ENCODE measurements around the gene PIEZO2. TPM values are rescaled to one million over a fixed set of nuclear protein-coding genes. Genes with fewer than 3 reads are reported as not detected.

Gene PIEZO2
- total RNA-seq, 2 experiments from 2014 or later = not detected

GRCh38 chr18:11043694-11044093 lies 105.7 kb downstream of the PIEZO2 start:
- H3K4me3 Mint-ChIP-seq = no peak overlapping the region
- H3K27me3 Mint-ChIP-seq = peaks cover 17% of the 10 kb centered on the region
- no peaks in the 10 kb centered on the region for H3K4me1 Mint-ChIP-seq
- no peak overlapping the region for H3K27ac Mint-ChIP-seq
- DNase-seq = no peak
- no peaks in the 10 kb centered on the region for H3K9me3 Mint-ChIP-seq
- H3K36me3 Mint-ChIP-seq = no peaks in the 10 kb centered on the region

GRCh38 chr18:11042247-11042646 lies 107.1 kb downstream of the PIEZO2 start:
- H3K4me1 Mint-ChIP-seq = no peaks in the 10 kb centered on the region
- peaks cover 17% of the 10 kb centered on the region for H3K27me3 Mint-ChIP-seq
- no peak overlapping the region for H3K27ac Mint-ChIP-seq
- H3K36me3 Mint-ChIP-seq = no peaks in the 10 kb centered on the region
- DNase-seq = no peak
- no peaks in the 10 kb centered on the region for H3K9me3 Mint-ChIP-seq
- H3K4me3 Mint-ChIP-seq = no peak overlapping the region

GRCh38 chr18:11040823-11041656 lies 108.3 kb downstream of the PIEZO2 start:
- Mint-ChIP-seq H3K4me3 (no peak overlapping the region), H3K9me3 (no peaks in the 10 kb centered on the region), H3K4me1 (no peaks in the 10 kb centered on the region), H3K27ac (no peak overlapping the region), H3K27me3 (peaks cover 17% of the 10 kb centered on the region), H3K36me3 (no peaks in the 10 kb centered on the region)
- DNase-seq = no peak

GRCh38 chr18:11040359-11040758 lies 109.0 kb downstream of the PIEZO2 start:
- no peaks in the 10 kb centered on the region for H3K4me1 Mint-ChIP-seq
- H3K27ac Mint-ChIP-seq = no peak overlapping the region
- DNase-seq = no peak
- no peaks in the 10 kb centered on the region for H3K36me3 Mint-ChIP-seq
- peaks cover 17% of the 10 kb centered on the region for H3K27me3 Mint-ChIP-seq
- H3K4me3 Mint-ChIP-seq = no peak overlapping the region
- no peaks in the 10 kb centered on the region for H3K9me3 Mint-ChIP-seq

- DNase-seq = no peak
- Mint-ChIP-seq H3K27me3 (peaks cover 17% of the 10 kb centered on the region), H3K4me1 (no peaks in the 10 kb centered on the region), H3K27ac (no peak overlapping the region), H3K36me3 (no peaks in the 10 kb centered on the region), H3K9me3 (no peaks in the 10 kb centered on the region), H3K4me3 (no peak overlapping the region)
These were observed 111.7 kb downstream of the PIEZO2 start for GRCh38 chr18:11037533-11038240.

GRCh38 chr18:11035814-11036495 lies 113.4 kb downstream of the PIEZO2 start:
- no peaks in the 10 kb centered on the region for H3K4me1 Mint-ChIP-seq
- no peaks in the 10 kb centered on the region for H3K36me3 Mint-ChIP-seq
- no peak for DNase-seq
- H3K9me3 Mint-ChIP-seq = no peaks in the 10 kb centered on the region
- no peak overlapping the region for H3K27ac Mint-ChIP-seq
- H3K4me3 Mint-ChIP-seq = no peak overlapping the region
- H3K27me3 Mint-ChIP-seq = peaks cover 7% of the 10 kb centered on the region

- DNase-seq = no peak
- Mint-ChIP-seq H3K36me3 (no peaks in the 10 kb centered on the region), H3K9me3 (no peaks in the 10 kb centered on the region), H3K27ac (no peak overlapping the region), H3K4me3 (no peak overlapping the region), H3K27me3 (peaks cover 5% of the 10 kb centered on the region), H3K4me1 (no peaks in the 10 kb centered on the region)
These were observed 114.0 kb downstream of the PIEZO2 start for GRCh38 chr18:11035376-11035775.

- Mint-ChIP-seq H3K4me1 (no peaks in the 10 kb centered on the region), H3K27me3 (peaks cover 5% of the 10 kb centered on the region), H3K36me3 (no peaks in the 10 kb centered on the region), H3K9me3 (no peaks in the 10 kb centered on the region), H3K4me3 (no peak overlapping the region), H3K27ac (no peak overlapping the region)
- DNase-seq = no peak
These were observed 114.5 kb downstream of the PIEZO2 start for GRCh38 chr18:11034884-11035283.

- H3K4me3 Mint-ChIP-seq = no peak overlapping the region
- H3K36me3 Mint-ChIP-seq = no peaks in the 10 kb centered on the region
- no peak overlapping the region for H3K27ac Mint-ChIP-seq
- H3K9me3 Mint-ChIP-seq = no peaks in the 10 kb centered on the region
- H3K27me3 Mint-ChIP-seq = no peaks in the 10 kb centered on the region
- DNase-seq = no peak
- no peaks in the 10 kb centered on the region for H3K4me1 Mint-ChIP-seq
These were observed 115.9 kb downstream of the PIEZO2 start for GRCh38 chr18:11033503-11033902.

- no peak overlapping the region for H3K27ac Mint-ChIP-seq
- no peaks in the 10 kb centered on the region for H3K4me1 Mint-ChIP-seq
- no peak overlapping the region for H3K4me3 Mint-ChIP-seq
- H3K27me3 Mint-ChIP-seq = no peaks in the 10 kb centered on the region
- no peaks in the 10 kb centered on the region for H3K36me3 Mint-ChIP-seq
- no peaks in the 10 kb centered on the region for H3K9me3 Mint-ChIP-seq
- DNase-seq = no peak
These were observed 117.4 kb downstream of the PIEZO2 start for GRCh38 chr18:11031966-11032365.

GRCh38 chr18:11029021-11029420 lies 120.3 kb downstream of the PIEZO2 start:
- Mint-ChIP-seq H3K4me1 (no peaks in the 10 kb centered on the region), H3K36me3 (no peaks in the 10 kb centered on the region)

GRCh38 chr18:11027862-11028261 lies 121.5 kb downstream of the PIEZO2 start:
- Mint-ChIP-seq H3K27ac (no peak overlapping the region), H3K36me3 (no peaks in the 10 kb centered on the region), H3K4me3 (no peak overlapping the region), H3K4me1 (no peaks in the 10 kb centered on the region), H3K9me3 (no peaks in the 10 kb centered on the region), H3K27me3 (no peaks in the 10 kb centered on the region)
- no peak for DNase-seq

More at GRCh38 chr18:11029021-11029420, 120.3 kb downstream of the PIEZO2 start:
- DNase-seq = no peak
- Mint-ChIP-seq H3K4me3 (no peak overlapping the region), H3K27ac (no peak overlapping the region), H3K27me3 (no peaks in the 10 kb centered on the region), H3K9me3 (no peaks in the 10 kb centered on the region)

GRCh38 chr18:11025671-11026070 lies 123.7 kb downstream of the PIEZO2 start:
- Mint-ChIP-seq H3K4me3 (no peak overlapping the region), H3K36me3 (no peaks in the 10 kb centered on the region), H3K9me3 (no peaks in the 10 kb centered on the region), H3K27ac (no peak overlapping the region), H3K27me3 (no peaks in the 10 kb centered on the region), H3K4me1 (no peaks in the 10 kb centered on the region)
- DNase-seq = no peak

GRCh38 chr18:11024928-11025669 lies 124.3 kb downstream of the PIEZO2 start:
- no peak for DNase-seq
- no peaks in the 10 kb centered on the region for H3K27me3 Mint-ChIP-seq
- H3K4me3 Mint-ChIP-seq = no peak overlapping the region
- H3K4me1 Mint-ChIP-seq = no peaks in the 10 kb centered on the region
- no peaks in the 10 kb centered on the region for H3K9me3 Mint-ChIP-seq
- no peaks in the 10 kb centered on the region for H3K36me3 Mint-ChIP-seq
- H3K27ac Mint-ChIP-seq = no peak overlapping the region

GRCh38 chr18:11021477-11021876 lies 127.9 kb downstream of the PIEZO2 start:
- no peak overlapping the region for H3K4me3 Mint-ChIP-seq
- no peaks in the 10 kb centered on the region for H3K9me3 Mint-ChIP-seq
- no peaks in the 10 kb centered on the region for H3K36me3 Mint-ChIP-seq
- DNase-seq = no peak
- H3K27me3 Mint-ChIP-seq = no peaks in the 10 kb centered on the region
- no peaks in the 10 kb centered on the region for H3K4me1 Mint-ChIP-seq
- H3K27ac Mint-ChIP-seq = no peak overlapping the region
